Muscle of arm (tissue), 14 donors: ENCODE measurements around the gene ANKRD1. TPM values are rescaled to one million over a fixed set of nuclear protein-coding genes. Genes with fewer than 3 reads are reported as not detected.
"Not testable (repeated sequence)": the region's sequence is repeated elsewhere in the genome, so short reads cannot be mapped to it uniquely, and the experiment has no call there.

Experiments
- DNase-seq: peaks from one replicate; pipeline ENCODE4 v3.0.0-alpha.2; 2013
- long read RNA-seq, 11 donors: transcript quantifications; one replicate each; lab custom pipeline, GENCODE V29; 2026
- polyA plus RNA-seq, 12 donors: library from polyadenylated mRNA; unstranded; fragments of 120-200 nt; gene quantifications; one replicate each; pipeline ENCODE4 v1.2.1, GENCODE V29; 2013; ENCODE audit not compliant: insufficient read length in 12 of 12

The ANKRD1 gene
- polyA plus RNA-seq: 100 to 1,000 TPM in 4 of 12 donors, 10 to 100 TPM in 8; 16.3 to 224 (median 50.4) TPM
- long read RNA-seq, donor 1: 0 reads
- long read RNA-seq, donor 2, partial matches to known transcripts: 0 of 1 reads
- long read RNA-seq, donor 2, other reads (novel, unspliced or antisense): 0 of 1 reads
- long read RNA-seq, donor 3, transcript ANKRD1-201 (9 exons, 1,979 nt): major isoform, 5 of 5 reads
- long read RNA-seq, donor 3, partial matches to known transcripts: 0 of 5 reads
- long read RNA-seq, donor 3, other reads (novel, unspliced or antisense): 0 of 5 reads
- long read RNA-seq, donor 4, partial matches to known transcripts: 0 of 1 reads
- long read RNA-seq, donor 4, other reads (novel, unspliced or antisense): 0 of 1 reads
- long read RNA-seq, donor 5: 0 reads
- long read RNA-seq, donor 6, partial matches to known transcripts: 0 of 2 reads
- long read RNA-seq, donor 6, other reads (novel, unspliced or antisense): 0 of 2 reads
- long read RNA-seq, donor 7, partial matches to known transcripts: 0 of 1 reads
- long read RNA-seq, donor 7, other reads (novel, unspliced or antisense): 0 of 1 reads
- long read RNA-seq, donor 8, transcript ANKRD1-201 (9 exons, 1,979 nt): major isoform, 12 of 55 reads
- long read RNA-seq, donor 8, partial matches to known transcripts: 43 of 55 reads
- long read RNA-seq, donor 8, other reads (novel, unspliced or antisense): 0 of 55 reads
- long read RNA-seq, donor 9, transcript ANKRD1-201 (9 exons, 1,979 nt): major isoform, 10 of 16 reads
- long read RNA-seq, donor 9, partial matches to known transcripts: 6 of 16 reads
- long read RNA-seq, donor 9, other reads (novel, unspliced or antisense): 0 of 16 reads
- long read RNA-seq, donor 10, transcript ANKRD1-201 (9 exons, 1,979 nt): major isoform, 11 of 11 reads
- long read RNA-seq, donor 10, partial matches to known transcripts: 0 of 11 reads
- long read RNA-seq, donor 10, other reads (novel, unspliced or antisense): 0 of 11 reads
- long read RNA-seq, donor 11, partial matches to known transcripts: 0 of 1 reads
- long read RNA-seq, donor 11, other reads (novel, unspliced or antisense): 0 of 1 reads

DNA sequence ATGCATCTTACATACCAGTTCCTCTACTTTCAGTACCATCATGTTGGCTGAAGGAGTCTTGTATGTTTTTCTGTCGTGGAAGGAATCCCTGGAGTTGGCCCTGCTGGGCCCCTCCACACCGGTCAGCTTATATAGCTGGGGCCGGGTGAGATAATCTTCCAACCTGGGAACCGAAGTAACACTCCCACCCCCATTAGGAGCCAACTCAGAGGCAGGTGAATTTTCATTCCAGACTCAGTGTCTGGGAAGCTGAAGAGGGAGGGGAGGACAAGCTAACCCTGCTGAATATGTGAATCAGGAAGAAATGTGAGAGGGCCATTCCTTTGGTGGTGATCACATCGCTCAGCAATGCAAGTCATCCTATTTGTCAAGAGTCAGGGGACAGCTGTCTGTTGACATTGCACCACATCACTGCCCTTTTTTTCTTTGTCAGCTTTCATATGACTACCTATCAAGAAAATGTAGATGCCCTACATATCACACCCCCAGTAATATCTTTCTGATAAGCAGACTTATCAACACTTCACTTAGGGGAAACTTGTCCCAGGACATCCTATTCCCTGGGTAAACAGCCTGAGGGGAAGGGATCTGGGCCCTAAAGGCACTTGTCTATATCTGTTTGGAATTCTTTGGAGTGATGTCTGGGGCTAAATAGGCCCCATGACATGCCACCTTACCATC, at the start of gene ANKRD1:
ANKRD1 (minus strand) TSS at position 102 of the 681 bp plus-strand sequence; CDS start at position 42, 60 bp downstream.
- DNase-seq: no peak

DNA sequence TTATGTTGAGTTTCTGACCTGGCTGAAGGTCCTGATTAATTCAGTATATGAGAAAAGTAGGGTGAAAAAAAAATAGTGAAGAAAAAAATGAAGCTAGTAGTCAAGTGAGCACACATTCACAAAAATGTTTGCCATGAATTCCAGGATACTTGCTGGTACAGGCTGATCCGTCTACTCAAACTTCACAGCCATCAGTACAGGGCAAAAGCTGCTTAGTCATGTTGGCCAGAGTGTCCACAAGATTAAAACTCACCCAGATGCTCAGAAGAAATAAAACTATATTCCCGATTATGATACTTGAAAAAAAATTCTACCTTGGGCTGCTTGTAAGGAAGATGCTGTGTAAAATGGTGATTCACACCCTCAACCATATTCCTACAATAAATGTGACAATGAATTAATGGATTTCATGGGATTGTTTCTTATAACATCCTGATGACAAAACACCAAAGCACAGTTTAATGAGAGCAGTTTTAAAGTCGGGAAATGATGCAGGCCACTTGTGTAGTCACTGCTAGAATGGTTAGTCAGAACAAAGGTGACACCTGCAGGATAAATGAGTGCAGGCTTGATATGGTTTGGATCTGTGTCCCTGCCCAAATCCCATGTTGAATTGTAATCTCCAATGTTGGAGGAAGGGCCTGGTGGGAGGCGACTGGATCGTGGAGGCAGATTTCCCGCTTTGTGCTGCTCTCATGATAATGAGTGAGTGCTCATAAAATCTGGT, 49.2 kb upstream of the ANKRD1 start:
- DNase-seq: no peak

DNA sequence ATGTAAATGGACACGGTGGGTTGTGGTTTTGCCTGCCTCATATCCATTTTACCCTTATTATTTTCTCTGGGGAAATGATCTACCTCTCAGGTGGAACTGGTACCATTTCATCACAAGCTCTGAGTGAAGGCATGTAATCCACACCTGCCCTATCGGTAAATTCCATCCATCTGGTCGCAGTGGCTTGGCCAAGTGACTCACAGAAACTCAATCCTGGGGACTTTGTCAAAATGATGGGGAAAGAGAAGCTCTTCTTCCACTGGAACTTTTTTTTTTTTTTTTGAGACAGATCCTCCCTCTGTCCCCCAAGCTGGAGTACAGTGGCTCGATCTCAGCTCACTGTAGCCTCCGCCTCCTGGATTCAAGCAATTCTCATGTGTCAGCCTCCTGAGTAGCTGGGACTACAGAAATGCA, 48.2 kb upstream of the ANKRD1 start:
- DNase-seq: no peak

DNA sequence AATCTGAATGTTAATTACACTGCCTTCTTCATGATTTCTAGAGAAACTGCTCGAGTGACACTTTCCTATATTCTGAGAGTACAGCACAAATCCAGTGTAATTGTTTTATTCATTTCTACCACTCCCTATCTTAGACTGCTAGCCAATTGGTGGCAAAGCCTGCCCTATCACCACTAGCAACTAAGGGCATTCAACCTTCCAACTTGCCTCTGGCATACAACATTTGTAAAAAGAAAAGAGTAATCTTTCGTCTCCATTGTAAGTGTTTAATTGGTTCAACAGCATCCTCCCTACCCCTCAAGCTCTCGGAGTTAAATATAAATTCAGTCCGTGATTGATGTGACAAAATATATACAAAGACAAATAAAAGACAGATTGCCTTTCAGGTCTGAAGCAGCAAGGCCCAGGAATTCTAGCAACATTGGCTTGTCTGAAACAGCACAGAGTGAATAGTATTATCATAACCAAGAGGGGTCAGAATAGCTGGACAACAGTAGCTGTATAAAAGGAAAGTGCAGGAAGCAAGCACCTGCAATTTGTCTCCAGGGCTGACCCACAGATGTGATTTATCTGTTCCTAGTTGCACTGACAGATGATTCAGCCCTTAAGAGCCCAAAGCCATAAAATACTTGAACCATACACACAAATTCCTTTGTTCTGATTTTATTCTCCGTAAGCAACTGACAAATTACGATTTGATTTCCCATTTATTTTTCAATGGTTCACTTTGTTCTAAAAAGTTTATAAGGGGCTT, 47.6 kb upstream of the ANKRD1 start:
- DNase-seq: no peak

DNA sequence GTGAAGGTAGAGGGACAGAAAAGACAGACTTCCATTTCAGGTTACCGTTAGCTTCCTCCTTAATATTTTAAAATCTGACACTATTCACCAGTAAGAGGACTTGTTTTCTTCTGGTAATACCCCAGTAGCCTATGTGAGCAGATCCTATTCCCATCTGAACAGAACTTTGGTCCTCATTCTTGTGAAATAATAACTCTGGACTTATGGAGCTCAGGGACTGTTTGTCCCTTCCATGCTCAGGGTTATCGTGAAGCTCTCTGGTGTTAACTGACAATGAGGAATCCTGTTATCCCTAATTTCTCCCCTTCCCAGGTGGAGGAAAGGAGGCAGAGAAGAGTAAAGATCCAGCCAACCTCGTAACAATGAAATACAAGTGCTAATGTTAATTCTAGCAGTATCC, 47.0 kb upstream of the ANKRD1 start:
- DNase-seq: no peak

DNA sequence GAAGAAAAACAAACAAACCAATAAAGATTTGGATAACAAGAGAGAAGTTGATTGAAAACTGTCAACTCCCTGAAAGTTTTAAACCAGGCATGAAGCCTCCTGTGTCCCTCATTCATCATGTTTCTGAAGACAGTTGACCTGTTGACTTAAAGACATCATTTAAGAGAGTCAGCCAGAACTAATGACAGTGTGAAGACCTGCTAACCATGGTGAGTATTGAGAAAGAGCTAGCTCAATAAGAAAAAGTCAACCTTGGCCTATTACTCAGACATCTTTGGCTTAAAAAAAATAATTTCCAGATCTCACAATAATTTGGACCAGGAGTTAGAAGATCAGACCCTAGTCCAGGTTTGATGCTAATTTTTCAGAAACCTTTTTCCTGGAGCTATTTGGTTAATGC, 45.3 kb upstream of the ANKRD1 start:
- DNase-seq: no peak

DNA sequence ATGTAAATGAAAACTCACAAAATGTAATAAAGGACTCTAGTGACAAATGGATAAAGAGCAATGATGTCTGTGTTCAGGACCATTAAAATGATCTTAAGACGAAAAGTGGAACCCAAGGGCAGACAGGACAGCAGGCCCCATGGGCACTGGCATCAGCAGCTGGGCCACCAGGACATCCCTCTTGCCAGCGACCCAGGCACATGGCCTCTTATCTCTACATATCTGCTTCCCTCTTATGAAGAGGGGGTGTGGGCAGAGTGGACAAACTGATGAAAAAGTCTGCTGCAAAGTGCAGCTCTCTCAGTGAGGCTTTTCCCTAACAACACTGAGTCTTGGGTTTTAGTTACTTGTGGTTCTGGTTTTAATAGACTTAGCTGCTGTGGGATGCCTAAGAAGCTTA, 44.8 kb upstream of the ANKRD1 start:
- DNase-seq: no peak

DNA sequence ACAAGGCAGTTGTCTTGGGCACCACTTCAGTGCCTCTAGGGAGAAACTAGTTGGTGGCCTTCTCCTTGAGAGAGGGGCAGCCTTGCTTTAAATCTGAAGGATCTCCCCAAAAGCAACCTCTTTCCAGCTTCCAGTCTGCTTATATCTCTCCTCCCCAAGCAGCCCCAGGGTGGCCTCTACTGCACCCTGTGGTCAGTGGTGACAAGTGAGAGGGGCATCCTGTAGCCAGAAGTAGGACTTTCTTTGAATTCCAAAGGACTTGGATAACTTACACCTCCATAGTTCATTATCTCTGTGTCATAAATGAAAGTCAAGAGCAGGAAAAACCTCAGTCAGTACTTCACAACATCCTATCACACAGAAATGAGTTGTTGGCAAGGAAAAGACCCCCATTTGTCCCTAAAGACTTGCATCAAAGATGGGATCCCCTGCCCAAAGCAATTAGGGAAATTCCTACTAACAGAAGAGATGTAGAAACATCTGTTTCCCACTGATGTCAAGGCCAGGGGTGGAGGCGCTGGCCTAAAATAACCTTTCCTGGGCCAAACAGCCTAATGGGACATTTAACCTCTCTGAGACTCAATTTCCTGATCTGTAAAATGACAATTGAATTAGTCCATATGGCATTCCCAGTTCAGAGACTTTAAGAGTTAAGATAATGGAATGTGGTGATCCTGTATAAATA, 44.0 kb upstream of the ANKRD1 start:
- DNase-seq: peak; percentile 60

DNA sequence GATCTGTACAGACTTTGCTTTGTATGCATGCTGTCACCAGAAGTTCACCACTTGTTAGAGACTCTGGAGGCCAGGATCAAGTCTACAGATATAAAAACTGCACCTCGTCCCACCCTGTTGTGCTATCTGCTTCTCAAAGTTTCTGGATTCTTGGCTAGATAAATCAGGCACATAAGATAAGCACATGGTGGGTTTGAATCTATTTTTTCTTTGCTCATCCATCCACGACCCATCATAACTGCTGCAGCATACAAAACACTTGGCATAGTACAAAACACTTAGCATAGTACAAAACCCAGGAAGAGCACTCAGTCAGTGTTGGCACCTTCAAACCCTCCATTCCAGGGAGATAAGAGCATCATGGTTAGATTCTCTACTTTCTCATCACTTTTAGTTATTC, 42.4 kb upstream of the ANKRD1 start:
- no peak for DNase-seq

DNA sequence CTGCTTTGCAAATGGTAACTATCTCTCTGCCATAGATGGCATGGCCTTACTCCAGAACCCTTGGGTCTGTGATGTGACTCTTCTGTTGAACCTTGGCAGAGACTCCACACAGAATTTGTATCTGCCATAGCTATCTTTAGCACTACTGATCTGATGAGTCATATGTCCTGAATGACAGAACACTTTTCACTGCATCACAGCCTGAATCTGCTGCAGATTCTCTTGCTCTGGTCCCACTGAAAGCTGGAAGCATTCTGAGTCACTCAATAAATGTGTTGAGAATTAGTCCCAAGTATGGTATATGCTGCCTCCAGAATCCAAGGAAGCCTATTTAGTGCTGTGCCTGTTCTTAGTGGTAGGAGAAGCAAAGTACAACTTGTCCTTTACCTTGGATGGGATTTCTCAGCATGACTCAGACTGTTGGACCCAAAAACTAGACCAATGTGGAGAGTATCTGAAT, 39.5 kb upstream of the ANKRD1 start:
- DNase-seq: no peak

DNA sequence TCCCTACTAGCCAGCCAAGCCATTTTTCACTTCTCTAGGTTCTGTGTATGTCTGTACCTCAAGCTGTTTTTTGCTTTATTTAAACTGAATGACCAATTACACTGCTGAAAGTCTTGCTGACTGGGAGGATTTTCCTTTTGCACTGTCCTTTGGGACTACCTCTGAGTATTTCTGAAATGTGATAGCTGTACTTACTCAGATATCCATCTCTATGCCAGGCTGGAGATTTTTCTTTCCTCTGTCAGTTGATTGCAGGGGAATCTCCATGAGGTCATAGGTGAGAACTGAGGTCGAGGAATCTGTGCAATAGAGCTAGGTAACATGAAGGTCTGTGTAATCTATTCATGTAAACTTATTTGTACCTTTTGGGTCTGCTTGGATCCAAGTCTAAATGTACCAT, 38.9 kb upstream of the ANKRD1 start:
- DNase-seq: no peak

DNA sequence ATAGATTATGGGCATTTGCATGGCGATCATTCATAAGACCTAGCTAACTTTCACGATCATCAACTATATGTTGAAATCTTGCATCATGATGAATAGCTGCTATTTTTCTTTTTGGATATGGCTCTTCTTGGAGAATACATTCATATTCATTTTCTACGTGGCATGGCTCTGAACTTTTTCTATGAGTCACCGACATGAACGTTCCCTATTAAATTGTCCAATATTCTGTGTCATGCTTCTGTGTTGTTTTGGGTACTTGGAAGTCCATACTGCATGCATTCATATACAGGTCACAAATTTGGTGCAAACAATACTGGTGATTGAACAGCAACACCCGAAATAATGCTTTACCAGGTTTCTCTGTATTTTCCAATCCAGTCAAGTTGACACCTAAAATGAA, 37.9 kb upstream of the ANKRD1 start:
- no peak for DNase-seq

DNA sequence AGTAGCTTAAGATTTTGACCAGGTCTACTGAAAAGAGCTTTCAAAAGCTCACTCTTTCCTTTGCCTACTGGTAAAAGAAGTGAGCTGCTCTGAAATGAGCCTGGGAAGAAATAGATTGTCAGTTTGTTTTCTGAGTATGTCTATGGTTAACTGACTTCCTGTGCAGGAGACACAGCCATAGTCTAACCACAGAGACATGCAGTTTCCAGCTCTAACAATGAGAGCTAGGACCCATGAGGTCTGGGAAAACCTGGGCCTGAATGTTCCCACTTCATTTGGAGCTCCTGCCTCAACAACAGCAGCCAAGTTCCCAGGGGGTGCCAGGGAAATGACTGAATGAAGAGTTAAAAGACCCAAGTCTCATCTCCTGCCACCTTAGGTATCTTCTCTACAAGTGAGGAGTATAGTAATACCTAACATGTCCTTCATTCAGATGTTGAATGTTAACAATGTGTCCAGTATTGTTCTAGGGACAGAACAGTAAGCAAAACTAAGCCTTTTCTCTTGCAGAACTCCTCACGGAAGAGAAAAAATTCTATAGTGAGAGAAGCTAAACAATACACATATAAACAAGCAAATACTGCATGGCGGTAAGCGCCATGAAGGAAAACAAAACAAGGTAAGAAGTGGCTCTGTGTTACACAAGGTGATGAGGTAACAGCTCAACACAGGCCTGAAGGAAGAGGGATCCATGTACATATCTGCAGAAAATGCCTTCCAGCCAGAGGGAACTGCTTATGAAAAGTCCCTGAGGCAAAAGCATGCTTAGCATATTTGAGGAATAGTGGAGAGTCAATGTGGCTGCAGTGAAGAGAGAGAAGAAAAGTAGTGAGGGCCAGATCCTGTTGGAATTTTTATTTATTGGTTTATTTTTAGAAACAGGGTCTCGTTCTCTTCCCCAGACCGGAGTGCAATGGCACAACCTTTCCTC, 26.4 kb upstream of the ANKRD1 start:
- no peak for DNase-seq

DNA sequence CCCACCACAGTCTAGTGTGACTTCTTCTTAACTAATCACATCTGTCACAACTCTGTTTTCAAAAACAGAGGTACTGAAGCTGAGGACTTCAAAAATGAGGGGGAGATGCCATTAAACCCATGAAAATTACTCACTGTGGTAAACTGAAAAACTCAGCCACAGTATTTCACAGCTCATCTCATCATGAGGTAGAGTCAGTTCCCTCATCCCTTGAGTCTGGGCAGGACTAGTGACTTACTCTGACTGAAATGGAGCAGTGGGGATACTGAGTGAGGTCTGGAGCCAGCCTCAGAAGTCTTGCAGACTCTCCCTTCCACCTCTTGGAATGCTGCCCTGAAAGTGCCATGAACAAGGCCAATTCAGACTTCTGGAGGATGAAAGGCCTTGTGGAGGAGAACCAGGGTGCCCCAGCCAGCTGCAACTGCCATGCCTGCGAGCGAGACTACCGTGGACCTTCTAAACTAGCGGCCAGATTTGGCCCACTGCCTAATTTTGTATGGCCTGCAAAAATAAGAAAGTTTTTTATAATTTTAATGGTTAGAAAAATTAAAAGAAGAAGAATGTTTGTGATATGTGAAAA, 24.7 kb upstream of the ANKRD1 start:
- no peak for DNase-seq

DNA sequence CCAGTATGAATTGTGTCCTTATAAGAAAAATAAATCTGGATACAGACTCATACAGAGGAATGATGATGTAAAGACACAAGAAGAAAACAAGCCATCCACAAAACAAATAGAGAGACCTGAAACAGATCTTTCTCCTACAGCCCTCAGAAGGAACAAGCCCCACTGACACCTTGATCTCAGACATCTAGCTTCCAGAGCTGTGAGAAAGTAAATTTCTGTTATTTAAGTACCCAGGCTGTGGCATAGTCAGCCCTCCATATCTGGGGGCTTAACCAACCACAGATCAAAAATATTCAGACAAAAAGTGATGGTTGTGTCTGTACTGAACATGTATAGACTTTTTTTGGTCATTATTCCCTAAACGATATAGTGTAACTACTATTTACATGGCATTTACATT, 23.9 kb upstream of the ANKRD1 start:
- DNase-seq: no peak

DNA sequence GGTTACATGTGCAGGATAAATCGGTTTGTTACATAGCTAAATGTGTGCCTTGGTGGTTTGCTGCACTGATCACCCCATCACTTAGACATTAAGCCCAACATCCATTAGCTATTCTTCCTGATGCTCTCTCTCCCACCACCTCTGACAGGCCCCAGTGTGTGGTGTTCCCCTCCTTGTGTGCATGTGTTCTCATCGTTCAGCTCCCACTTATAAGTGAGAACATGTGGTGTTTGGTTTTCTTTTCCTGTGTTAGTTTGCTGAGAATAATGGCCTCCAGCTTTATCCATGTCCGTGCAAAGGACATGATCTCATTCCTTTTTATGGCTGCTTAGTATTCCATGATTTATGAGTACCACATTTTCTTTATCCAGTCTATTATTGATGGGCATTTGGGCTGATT, 22.1 kb upstream of the ANKRD1 start:
- DNase-seq: not testable (repeated sequence)

DNA sequence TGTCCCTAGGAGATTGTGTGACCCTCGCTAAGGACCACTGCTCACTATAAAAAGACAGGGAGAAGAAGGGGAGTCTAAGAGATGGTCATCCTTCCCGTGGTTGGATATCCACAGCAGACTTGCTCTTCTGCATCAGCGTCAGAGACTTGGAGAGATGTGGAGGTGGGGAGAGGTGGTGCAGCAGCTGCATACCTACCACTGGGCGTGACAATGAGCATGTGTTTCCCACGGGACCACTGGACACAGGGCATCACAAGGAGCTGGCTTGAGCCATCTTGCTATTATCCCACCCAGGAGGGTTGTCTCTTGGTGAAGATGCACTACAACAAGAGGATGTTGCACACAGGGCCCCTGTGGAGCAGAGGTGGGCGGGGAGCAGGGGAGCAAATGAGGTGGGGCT, 18.8 kb upstream of the ANKRD1 start:
- no peak for DNase-seq

DNA sequence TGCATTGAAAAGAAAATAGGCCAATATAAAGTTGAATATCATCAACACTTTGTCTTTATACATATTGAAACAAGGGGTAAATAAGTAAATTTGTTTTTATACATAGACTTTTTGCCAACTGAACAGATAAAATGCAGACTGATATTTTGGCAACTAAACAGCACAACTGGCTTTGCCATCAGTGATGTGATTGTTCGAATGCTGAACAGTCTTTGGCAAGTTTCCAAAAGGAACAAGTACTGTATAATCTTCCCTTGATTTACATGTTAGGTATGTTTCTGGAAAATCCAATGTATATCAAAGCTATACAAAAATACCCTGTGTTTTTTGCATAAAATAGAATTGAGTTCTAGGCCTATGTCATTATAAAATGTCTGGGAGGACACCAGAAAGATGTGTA, 18.2 kb upstream of the ANKRD1 start:
- no peak for DNase-seq
